Dedifferentiated amniotic fluid mesenchymal stem cell (primary cell): ENCODE data around the gene PLXNA1.

Experiments
- DNase-seq: peaks from one replicate; pipeline ENCODE4 v3.0.0-alpha.2; 2016; ENCODE audit errors: extremely low spot score

Gene PLXNA1

GRCh38 chr3:126967386-126967785, 15.5 kb upstream of the PLXNA1 start:
- DNase-seq = no peak

DNA sequence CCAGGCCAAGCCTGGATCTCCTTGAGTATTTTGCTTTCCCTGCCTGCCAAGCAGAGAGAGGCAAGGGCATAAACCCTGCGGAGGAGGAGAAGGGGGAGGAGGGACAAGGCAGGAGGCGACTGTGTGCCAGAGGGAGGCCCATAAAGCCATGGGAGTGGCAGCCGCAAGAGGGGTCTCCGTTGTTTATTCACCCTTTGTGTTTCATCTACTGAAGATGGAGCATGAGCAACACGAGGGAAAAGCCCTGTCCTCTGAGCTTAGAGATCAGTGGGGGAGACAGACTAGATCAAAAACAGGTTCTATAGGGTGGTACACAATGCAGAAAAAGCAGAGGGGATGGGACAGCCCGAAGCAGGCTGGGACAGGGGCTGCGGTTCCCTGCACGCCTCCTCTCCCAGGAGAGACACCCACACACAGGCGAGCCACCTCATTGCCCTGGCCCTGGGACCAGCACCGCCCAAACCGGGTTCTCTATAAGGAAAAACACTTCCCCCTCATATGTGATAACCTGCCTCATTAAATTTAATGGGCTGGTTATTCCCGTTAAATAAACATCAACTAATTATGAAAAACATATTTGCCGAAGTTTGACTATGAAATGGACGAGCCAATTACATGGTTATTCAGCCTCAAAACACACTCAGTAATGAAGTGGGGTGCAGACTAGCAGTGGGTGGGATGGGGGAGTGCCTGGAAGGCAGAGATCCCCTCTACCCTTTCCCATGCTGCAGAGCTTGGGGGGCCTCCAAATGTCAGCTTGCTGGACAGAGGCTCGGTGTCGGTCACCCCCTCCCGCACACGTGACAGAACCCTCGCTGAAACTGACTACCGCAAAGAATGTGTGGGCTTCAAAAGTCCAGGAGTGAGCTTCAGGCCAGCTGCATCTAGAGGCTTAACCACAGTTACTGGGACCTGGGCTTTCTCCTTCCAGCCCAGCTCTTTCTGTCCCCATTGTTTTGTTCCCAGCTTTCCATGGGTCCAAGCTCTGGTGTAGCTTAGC, 14.2 kb upstream of the PLXNA1 start:
- DNase-seq = no peak

DNA sequence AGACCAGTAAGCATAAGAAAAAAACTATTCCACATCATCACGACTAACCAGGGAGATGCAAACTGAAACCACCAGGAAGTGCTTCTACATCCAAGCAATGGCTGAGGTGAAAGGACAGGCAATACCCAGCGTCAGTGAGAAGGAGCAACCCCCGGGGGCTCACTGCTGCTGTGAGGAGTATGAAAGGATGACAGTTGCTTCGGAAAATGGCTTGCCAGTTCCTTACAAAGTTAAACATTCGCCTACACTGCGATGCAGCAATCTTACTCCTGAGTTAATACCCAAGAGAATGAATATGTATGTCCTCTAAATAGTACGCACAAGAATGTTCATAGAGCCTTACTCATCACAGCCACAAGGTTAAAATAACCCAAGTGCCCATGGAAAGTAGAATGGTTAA, 13.3 kb upstream of the PLXNA1 start:
- DNase-seq = no peak

GRCh38 chr3:126970101-126970500, 12.8 kb upstream of the PLXNA1 start:
- no peak for DNase-seq

DNA sequence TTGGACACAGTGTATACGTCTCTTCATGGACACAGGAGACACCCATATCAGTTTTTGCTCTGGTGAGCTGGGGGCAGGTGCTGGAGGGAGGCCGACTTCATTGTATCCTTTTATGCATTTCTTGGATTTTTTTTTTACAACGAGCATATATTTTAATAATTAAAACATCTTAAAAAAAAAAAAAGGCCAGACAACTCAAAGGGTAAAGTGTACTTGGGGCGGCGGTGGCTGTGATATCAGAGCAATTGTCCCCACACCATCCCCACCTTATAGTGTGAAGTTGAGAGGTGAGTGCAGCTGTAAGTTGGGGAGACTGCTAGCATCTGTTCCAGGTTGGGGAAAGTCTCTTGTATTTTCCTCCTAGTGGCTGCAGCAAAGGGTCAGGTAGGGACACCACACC, 12.0 kb upstream of the PLXNA1 start:
- DNase-seq = no peak

DNA sequence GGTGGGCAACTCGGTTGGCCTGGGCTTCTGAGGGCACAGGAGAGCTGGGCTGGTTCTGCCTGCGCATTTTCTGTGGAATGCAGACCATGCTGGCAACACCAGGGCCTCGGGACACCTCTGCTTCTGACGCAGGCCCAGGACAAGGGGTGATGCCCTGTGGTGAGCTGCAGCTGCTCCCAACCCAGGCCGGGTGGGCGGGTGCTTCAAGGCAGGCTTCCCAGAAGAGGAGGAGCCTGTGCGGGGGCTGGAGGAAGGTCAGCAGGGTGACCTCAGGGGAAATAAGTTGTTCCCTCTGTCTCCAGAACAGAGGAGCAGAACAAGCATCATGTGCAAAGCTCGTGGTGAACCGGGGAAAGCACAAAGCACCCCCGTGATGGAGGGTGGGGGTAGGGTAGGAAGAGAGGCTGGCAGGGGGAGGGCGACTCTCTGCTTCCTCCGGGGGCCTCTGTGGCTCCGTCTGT, 11.0 kb upstream of the PLXNA1 start:
- no peak for DNase-seq

- DNase-seq = no peak
These were observed 10.0 kb upstream of the PLXNA1 start for GRCh38 chr3:126972866-126973265.

DNA sequence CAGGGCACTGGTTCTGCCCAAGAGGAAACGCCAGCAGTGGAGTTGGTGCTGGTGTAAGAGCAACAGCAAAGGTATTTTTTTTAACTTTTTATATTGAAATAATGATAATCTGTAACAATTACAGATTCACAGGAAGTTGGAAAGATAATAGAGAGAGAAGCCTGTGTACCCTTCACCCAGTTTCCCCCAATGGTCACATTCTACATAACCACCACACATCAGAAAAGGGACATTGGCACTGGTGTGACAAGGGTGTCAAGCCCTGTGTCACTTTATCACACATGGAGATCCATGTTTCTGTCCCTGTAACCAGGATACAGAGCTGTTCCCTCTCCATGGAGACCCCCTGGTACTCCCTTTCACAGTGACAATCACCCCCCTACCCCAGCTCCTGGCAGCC, 9.1 kb upstream of the PLXNA1 start:
- DNase-seq = no peak

DNA sequence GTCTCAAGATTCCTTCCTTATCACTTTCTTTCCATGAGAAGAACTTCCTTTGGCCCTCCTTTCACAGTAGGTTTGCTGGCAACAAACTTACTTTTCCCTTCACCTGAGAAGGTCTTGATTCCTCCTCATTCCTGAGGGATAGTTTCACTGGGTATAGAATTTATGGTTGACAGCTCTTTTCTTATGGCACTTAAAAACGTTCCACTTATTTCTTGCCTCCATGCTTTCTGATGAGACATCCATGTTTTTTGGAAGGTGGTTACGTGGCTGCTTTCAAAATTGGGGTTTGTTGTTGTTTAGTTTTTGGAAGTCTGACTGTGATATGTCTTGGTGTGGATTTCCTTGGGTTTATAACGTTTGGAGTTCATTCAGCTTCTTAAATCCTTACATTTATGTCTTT, 8.2 kb upstream of the PLXNA1 start:
- DNase-seq = no peak

- no peak for DNase-seq
These were observed 6.0 kb upstream of the PLXNA1 start for GRCh38 chr3:126976906-126977305.

GRCh38 chr3:126977821-126978220, 5.1 kb upstream of the PLXNA1 start:
- DNase-seq = no peak

DNA sequence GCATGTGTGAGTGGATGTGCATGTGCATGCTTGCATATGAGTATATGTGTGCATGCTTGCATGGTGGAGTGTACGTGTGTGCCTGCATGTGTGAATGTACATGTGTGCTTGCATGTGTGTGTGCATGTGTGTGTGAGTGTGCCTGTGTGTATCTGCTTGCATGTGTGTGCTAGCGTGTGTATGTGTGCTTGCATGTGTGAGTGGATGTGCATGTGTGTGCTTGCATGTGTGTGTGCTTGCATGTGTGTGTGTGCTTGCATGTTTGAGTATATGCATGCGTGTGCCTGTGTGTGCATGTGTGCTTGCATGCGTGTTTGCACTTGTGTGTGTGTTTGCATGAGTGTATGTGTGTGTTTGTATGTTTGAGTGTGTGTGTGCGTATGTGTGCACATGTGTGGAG, 4.6 kb upstream of the PLXNA1 start:
- DNase-seq = no peak

DNA sequence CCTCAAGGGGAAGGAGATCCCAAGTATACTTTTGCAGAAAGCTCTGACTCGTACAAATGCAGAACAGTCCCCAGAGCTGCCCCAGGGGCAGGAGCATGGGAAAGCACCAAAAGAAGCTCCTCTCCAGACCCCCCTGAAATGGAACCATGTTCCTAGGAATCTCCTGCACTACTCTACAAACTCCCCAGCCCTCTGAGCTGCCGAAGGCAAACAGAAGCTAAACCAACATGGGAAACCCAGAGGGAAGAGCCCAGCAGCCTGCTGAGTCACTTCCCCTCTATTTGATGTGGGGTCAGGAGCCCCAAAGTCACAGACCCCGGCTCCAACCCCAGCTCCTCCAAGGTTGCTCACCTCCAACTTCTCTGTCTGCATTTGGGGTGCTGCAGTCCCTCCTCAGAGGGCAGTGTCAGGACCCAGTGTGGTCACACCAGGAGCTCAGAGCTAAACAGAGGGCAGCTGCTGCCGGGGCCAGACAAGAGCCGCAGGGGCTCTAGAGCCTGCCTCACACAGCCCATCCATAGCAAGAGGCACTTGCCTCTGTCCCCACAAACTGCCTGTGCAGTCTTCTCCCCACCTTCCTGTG, 3.8 kb upstream of the PLXNA1 start:
- DNase-seq = no peak

DNA sequence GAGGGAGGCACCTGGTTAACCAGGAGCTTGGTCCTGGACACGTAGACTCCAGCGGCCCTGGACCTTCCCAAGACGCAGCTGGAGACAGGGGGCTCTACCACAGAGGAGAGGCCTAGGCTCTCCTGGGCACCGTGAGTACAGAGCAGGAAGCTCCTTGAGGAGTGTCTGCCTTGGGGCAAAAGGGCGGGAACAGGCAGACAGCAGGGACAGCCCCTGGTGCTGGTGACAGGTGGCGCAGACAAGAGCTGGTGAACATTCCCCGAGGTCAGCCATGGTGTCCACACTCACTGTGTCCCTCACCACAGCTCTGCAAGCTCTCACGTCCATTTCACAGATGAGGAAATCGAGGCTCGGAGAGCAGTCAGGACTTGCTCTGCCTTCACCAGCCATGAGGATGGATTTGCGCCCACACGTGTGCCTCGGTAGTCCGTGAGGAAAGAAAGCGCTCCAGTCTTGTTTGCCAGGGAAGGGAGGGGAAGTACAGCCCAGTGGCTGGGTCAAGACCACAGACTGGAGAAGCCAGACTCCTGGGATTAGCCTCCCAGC, 2.6 kb upstream of the PLXNA1 start:
- no peak for DNase-seq

DNA sequence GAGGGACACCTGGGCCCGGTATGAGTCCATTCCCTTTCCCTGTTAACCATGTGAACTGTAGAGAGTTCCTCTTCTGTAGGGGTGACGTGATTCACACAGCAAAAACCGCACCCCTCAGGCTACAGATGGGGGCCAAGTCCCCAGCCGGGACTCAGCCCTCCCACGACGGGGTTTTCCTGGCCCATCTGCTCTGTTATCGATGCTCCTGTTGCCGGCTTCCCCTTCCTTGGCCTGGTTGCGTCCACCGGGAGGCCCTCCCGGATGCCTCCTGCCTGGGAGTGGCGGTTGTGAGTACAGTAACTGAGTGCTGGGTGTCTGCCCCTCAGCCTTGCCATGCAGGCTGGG, 817 bp upstream of the PLXNA1 start:
- no peak for DNase-seq

GRCh38 chr3:126983276-126983652, 349 bp downstream of the PLXNA1 start:
- DNase-seq = no peak

DNA sequence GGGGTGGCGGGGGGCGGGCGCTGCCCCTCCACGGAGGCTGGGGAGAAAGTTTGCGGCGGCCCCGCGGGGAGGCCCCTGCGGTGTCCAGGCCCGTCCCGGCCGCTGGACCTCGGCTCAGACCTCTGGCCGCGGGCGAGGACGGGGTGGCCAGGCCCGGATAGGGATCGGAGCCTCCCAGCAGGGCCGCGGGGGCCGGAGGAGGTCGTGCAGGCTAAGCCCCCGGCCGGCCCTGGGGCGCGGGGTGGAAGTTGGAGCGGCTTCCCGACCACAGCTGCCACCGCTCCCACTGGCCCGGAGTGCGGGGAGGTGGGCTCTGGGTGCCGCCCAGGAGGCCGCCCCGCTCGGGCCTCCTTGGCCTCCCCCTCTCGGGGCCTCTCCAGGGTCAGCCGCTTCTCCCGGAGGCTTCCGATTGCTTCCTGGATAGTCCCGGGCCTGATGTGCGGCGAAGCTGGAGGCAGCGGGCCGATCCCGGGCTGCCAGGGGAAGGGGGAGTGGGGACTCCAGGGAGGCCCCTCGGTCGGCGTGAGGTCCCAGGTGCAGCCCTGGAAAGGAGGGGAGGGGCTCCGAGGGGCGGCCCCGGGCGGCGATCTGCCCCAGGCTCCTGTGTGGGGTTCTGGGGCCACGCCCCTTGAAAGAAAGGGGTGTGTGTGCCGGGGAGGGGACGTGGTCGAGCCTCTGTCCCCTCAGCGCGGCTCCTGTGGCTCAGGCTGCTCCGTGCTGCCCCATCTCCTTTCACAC, 907 bp downstream of the PLXNA1 start:
- peak; percentile 27 for DNase-seq

GRCh38 chr3:126984391-126985131, 1.6 kb downstream of the PLXNA1 start:
- DNase-seq = no peak

GRCh38 chr3:126985132-126985985, 2.4 kb downstream of the PLXNA1 start:
- DNase-seq = no peak

DNA sequence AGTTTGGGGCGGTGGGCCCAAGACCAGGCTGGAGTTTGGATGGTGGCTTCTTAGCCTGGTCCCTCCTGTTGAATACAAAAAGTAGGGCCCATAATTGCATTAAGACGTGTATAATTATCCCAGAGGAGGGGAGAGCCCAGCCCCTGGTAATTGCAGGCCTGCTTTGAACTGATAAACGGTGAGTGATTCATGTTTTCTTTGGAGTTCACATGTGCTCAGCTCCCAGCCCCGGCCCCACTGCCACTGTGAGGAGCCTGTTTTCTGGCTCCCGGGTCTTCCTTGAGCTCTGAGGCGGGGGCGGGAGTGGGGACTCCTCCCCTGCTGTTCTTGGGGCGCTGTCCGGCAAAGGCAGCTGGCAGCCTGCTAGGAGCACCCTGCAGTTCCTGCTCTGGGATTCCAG, 3.1 kb downstream of the PLXNA1 start:
- DNase-seq = no peak

DNA sequence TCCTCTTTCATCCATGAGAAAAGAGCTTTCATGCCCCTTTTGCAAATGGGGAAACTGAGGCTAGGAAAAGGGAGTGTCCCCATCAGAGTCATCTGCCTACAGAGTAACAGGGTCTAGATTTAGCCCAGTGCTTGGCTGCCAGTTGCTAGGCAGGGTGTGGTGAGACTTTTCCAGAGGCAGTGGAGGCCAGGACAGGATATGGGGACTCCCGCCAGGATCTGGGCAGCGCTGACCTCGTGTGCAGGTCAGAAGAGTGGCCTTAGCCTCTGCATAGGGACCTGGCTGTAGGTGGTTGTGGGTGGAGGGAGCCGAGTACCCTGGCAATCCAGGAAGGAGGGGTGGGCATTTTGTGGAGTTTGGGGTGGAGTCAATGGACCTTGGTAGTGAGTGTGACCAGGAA, 4.2 kb downstream of the PLXNA1 start:
- no peak for DNase-seq
